Measurements from ENCODE around the gene ULK2. TPM values are rescaled to one million over a fixed set of nuclear protein-coding genes. Genes with fewer than 3 reads are reported as not detected.

ULK2 gene
- total RNA-seq, 3 donors from 2014 or later (not counting 1 experiment from before 2014, with no cell fraction given) = 13.7 to 20.6 (median 19.2) TPM

GRCh38 chr17:19857640-19858039 is 10.1 kb downstream of the ULK2 start:
- no peak for DNase-seq
- Mint-ChIP-seq H3K4me1 (no peaks in the 10 kb centered on the region), H3K27me3 (ENCODE audit: low read depth in 2 of 2) (no peaks in the 10 kb centered on the region), H3K27ac (no peak overlapping the region), H3K36me3 (no peaks in the 10 kb centered on the region), H3K9me3 (no peaks in the 10 kb centered on the region), H3K4me3 (no peak overlapping the region)
- ATAC-seq = no peak
- Histone ChIP-seq H3K4me1 (ENCODE audit: control insufficient read depth, insufficient read depth, low read length) (no peaks in the 10 kb centered on the region), H3K4me3 (ENCODE audit: low read length) (no peak overlapping the region), H3K27ac (ENCODE audit: low read length) (no peak overlapping the region), H3K9me3 (ENCODE audit: control insufficient read depth, insufficient read depth, low read length) (no peaks in the 10 kb centered on the region), H3K36me3 (ENCODE audit: control insufficient read depth, insufficient read depth, low read length) (peaks cover 2% of the 10 kb centered on the region), H3K27me3 (ENCODE audit: control insufficient read depth, insufficient read depth, low read length) (no peaks in the 10 kb centered on the region)
- 86% methylated on average over 2 of the region's 2 CpGs for WGBS (ENCODE audit: insufficient coverage)
- intact Hi-C loops (cut with micrococcal nuclease) = no loop called here
- TF ChIP-seq CTCF (IDR thresholded peaks at IDR 0.05) = no peak

GRCh38 chr17:19833914-19834313 is 33.8 kb downstream of the ULK2 start:
- Mint-ChIP-seq H3K4me3 (no peak overlapping the region), H3K9me3 (no peaks in the 10 kb centered on the region), H3K4me1 (peaks cover 0 to under 1% of the 10 kb centered on the region in 2 donors), H3K27me3 (ENCODE audit: low read depth in 2 of 2) (no peaks in the 10 kb centered on the region), H3K36me3 (peaks cover 15% of the 10 kb centered on the region), H3K27ac (peak overlapping the region in 1 of 2 donors; percentile 2)
- ATAC-seq (no peak), DNase-seq (no peak)
- H3K4me3 ChIP-seq (ENCODE audit: low read length) = no peak overlapping the region
- intact Hi-C loops (cut with micrococcal nuclease) = no loop called here
- H3K4me1 ChIP-seq (ENCODE audit: control insufficient read depth, insufficient read depth, low read length) = no peaks in the 10 kb centered on the region
- no peaks in the 10 kb centered on the region for H3K27me3 ChIP-seq (ENCODE audit: control insufficient read depth, insufficient read depth, low read length)
- H3K36me3 ChIP-seq (ENCODE audit: control insufficient read depth, insufficient read depth, low read length) = peaks cover 5% of the 10 kb centered on the region
- no peak overlapping the region for H3K27ac ChIP-seq (ENCODE audit: low read length)
- no peak for TF ChIP-seq CTCF (IDR thresholded peaks at IDR 0.05)
- H3K9me3 ChIP-seq (ENCODE audit: control insufficient read depth, insufficient read depth, low read length) = no peaks in the 10 kb centered on the region

- no peak overlapping the region for H3K4me3 Mint-ChIP-seq
- no peak for TF ChIP-seq CTCF (IDR thresholded peaks at IDR 0.05)
- Histone ChIP-seq H3K36me3 (ENCODE audit: control insufficient read depth, insufficient read depth, low read length) (peaks cover 2% of the 10 kb centered on the region), H3K9me3 (ENCODE audit: control insufficient read depth, insufficient read depth, low read length) (no peaks in the 10 kb centered on the region), H3K4me3 (ENCODE audit: low read length) (no peak overlapping the region), H3K4me1 (ENCODE audit: control insufficient read depth, insufficient read depth, low read length) (no peaks in the 10 kb centered on the region), H3K27me3 (ENCODE audit: control insufficient read depth, insufficient read depth, low read length) (no peaks in the 10 kb centered on the region), H3K27ac (ENCODE audit: low read length) (no peak overlapping the region)
- 100% methylated on average over 2 of the region's 2 CpGs for WGBS (ENCODE audit: insufficient coverage)
- H3K36me3 Mint-ChIP-seq = peaks cover 25% of the 10 kb centered on the region
- no peaks in the 10 kb centered on the region for H3K9me3 Mint-ChIP-seq
- H3K4me1 Mint-ChIP-seq = peaks cover 0 to 9% of the 10 kb centered on the region in 2 donors
- H3K27ac Mint-ChIP-seq = no peak overlapping the region
- ATAC-seq (no peak), DNase-seq (no peak)
- intact Hi-C loops (cut with micrococcal nuclease) = no loop called here
- H3K27me3 Mint-ChIP-seq (ENCODE audit: low read depth in 2 of 2) = no peaks in the 10 kb centered on the region
These were observed 37.7 kb downstream of the ULK2 start for GRCh38 chr17:19830061-19830460.

GRCh38 chr17:19812407-19812806 is 55.3 kb downstream of the ULK2 start:
- Histone ChIP-seq H3K9me3 (ENCODE audit: control insufficient read depth, insufficient read depth, low read length) (no peaks in the 10 kb centered on the region), H3K4me3 (ENCODE audit: low read length) (no peak overlapping the region), H3K27me3 (ENCODE audit: control insufficient read depth, insufficient read depth, low read length) (no peaks in the 10 kb centered on the region), H3K4me1 (ENCODE audit: control insufficient read depth, insufficient read depth, low read length) (no peaks in the 10 kb centered on the region), H3K36me3 (ENCODE audit: control insufficient read depth, insufficient read depth, low read length) (peaks cover 24% of the 10 kb centered on the region), H3K27ac (ENCODE audit: low read length) (no peak overlapping the region)
- no peak overlapping the region for H3K4me3 Mint-ChIP-seq
- H3K27ac Mint-ChIP-seq = no peak overlapping the region
- H3K27me3 Mint-ChIP-seq (ENCODE audit: low read depth in 2 of 2) = no peaks in the 10 kb centered on the region
- no peaks in the 10 kb centered on the region for H3K9me3 Mint-ChIP-seq
- no peak for TF ChIP-seq CTCF (IDR thresholded peaks at IDR 0.05)
- intact Hi-C loops (cut with micrococcal nuclease) = no loop called here
- H3K36me3 Mint-ChIP-seq = peaks cover 11% of the 10 kb centered on the region
- DNase-seq = peak in 1 of 2 donors; percentile 46
- no peaks in the 10 kb centered on the region for H3K4me1 Mint-ChIP-seq
- no peak for ATAC-seq
- WGBS (ENCODE audit: insufficient coverage) = 89% methylated on average over 3 of the region's 3 CpGs

All from natural killer cell (primary cell).